GM18951 (cell line): ENCODE measurements around the gene TXNRD2.

ENCODE experiments used
- POLR2A ChIP-seq: IDR thresholded peaks from 4 replicates; pipeline ENCODE4 v1.6.1; 2011; ENCODE audit warnings: mild to moderate bottlenecking; ENCODE audit not compliant: insufficient read length, insufficient read depth; ENCODE audit errors: extremely low read depth
- in situ Hi-C: fragments of 300-500 bp; cut with MboI; formaldehyde crosslinking; loops from one replicate; pipeline ENCODE4 v1.12.0; 2022; ENCODE audit warnings: low sequenced_read_pairs, mixed read lengths, inconsistent platforms; ENCODE audit not compliant: unreplicated experiment

The TXNRD2 gene

GRCh38 chr22:19879643-19879991 is 62.0 kb downstream of the TXNRD2 start:
- no peak for TF ChIP-seq POLR2A
- in situ Hi-C loops, result no loop called here

- in situ Hi-C loops, result no loop called here
- no peak for TF ChIP-seq POLR2A
Observed at GRCh38 chr22:19879246-19879570, 62.4 kb downstream of the TXNRD2 start.

- in situ Hi-C loops, result no loop called here
- no peak for TF ChIP-seq POLR2A
Observed at GRCh38 chr22:19878461-19879245, 63.0 kb downstream of the TXNRD2 start.

- in situ Hi-C loops, result no loop called here
- no peak for TF ChIP-seq POLR2A
Observed at GRCh38 chr22:19877626-19878339, 63.8 kb downstream of the TXNRD2 start.

- in situ Hi-C loops, result no loop called here
- TF ChIP-seq POLR2A, result no peak
Observed at GRCh38 chr22:19876941-19877625, 64.5 kb downstream of the TXNRD2 start.

- no peak for TF ChIP-seq POLR2A
- in situ Hi-C loops, result no loop called here
Observed at GRCh38 chr22:19876314-19876940, 65.2 kb downstream of the TXNRD2 start.

GRCh38 chr22:19875531-19876313 is 65.9 kb downstream of the TXNRD2 start:
- no peak for TF ChIP-seq POLR2A
- in situ Hi-C loops, result no loop called here

- no peak for TF ChIP-seq POLR2A
Observed at GRCh38 chr22:19875061-19875530, 66.5 kb downstream of the TXNRD2 start.

GRCh38 chr22:19874307-19875060 is 67.1 kb downstream of the TXNRD2 start:
- in situ Hi-C loops, result no loop called here
- no peak for TF ChIP-seq POLR2A

More at GRCh38 chr22:19875061-19875530, 66.5 kb downstream of the TXNRD2 start:
- in situ Hi-C loops, result no loop called here

GRCh38 chr22:19873960-19874306 is 67.7 kb downstream of the TXNRD2 start:
- in situ Hi-C loops, result no loop called here

GRCh38 chr22:19873138-19873959 is 68.3 kb downstream of the TXNRD2 start:
- in situ Hi-C loops, result no loop called here
- TF ChIP-seq POLR2A, result no peak

More at GRCh38 chr22:19873960-19874306, 67.7 kb downstream of the TXNRD2 start:
- no peak for TF ChIP-seq POLR2A
